IMR-90 (cell line): ENCODE results near the gene CATSPERE. TPM values are rescaled to one million over a fixed set of nuclear protein-coding genes. Genes with fewer than 3 reads are reported as not detected.

Experiments
- ATAC-seq: fragments of 200-7000 bp; cut with Tn5 transposase; 2 replicates; pipeline ENCODE4 v1.9.1; 2020; ENCODE audit warnings: low read depth, mild to moderate bottlenecking, moderate library complexity
- BruUV-seq: library from RNA; stranded (reverse); fragments of 400-500 nt; replicated peaks from 2 replicates; lab custom pipeline; 2021; lab: Mats Ljungman, UMichigan
- CTCF ChIA-PET: fragments of 300-600 bp; formaldehyde crosslinking; extraction: SDS; loops from one replicate; lab custom pipeline; 2021; ENCODE audit warnings: antibody characterized with exemption; lab: Yijun Ruan, JAX
- POLR2A ChIA-PET: fragments of 300-600 bp; sonication (Branson Sonifier 250); formaldehyde crosslinking; loops from one replicate; lab custom pipeline; 2022; ENCODE audit warnings: antibody characterized with exemption; ENCODE audit not compliant: unreplicated experiment; lab: Charles Lee
- DNase-seq: peaks from one replicate; pipeline ENCODE4 v3.0.0; 2013
- H2AFZ ChIP-seq: replicated peaks from 2 replicates; pipeline ENCODE3; 2013; ENCODE audit warnings: low read length, mild to moderate bottlenecking; ENCODE audit not compliant: poor library complexity
- H2AK5ac ChIP-seq: 2 replicates; pipeline ENCODE4 v1.6.1; 2013; ENCODE audit warnings: low read depth, low read length, inconsistent platforms
- H2AK9ac ChIP-seq: replicated peaks from 2 replicates; pipeline ENCODE3; 2013; ENCODE audit warnings: mild to moderate bottlenecking, low read depth, low read length, moderate library complexity; ENCODE audit not compliant: poor library complexity
- H2BK120ac ChIP-seq: 2 replicates; pipeline ENCODE4 v1.6.1; 2013; ENCODE audit warnings: low read depth, low read length, inconsistent platforms
- H2BK15ac ChIP-seq: 3 replicates; pipeline ENCODE4 v1.6.1; 2013; ENCODE audit warnings: low read depth, low read length, inconsistent platforms
- H2BK20ac ChIP-seq: 2 replicates; pipeline ENCODE4 v1.6.1; 2013; ENCODE audit warnings: low read depth, mild to moderate bottlenecking, inconsistent platforms, low read length, moderate library complexity
- H2BK5ac ChIP-seq: 2 replicates; pipeline ENCODE4 v1.6.1; 2013; ENCODE audit warnings: mild to moderate bottlenecking, low read depth, low read length, inconsistent platforms; ENCODE audit not compliant: poor library complexity, severe bottlenecking
- H3K14ac ChIP-seq: replicated peaks from 2 replicates; pipeline ENCODE4 v1.6.1; 2013; ENCODE audit warnings: low read depth, low read length, inconsistent platforms
- H3K18ac ChIP-seq: 2 replicates; pipeline ENCODE4 v1.6.1; 2013; ENCODE audit warnings: low read depth, low read length, control low read depth
- H3K23ac ChIP-seq: 2 replicates; pipeline ENCODE4 v1.6.1; 2013; ENCODE audit warnings: low read depth, low read length, inconsistent platforms
- H3K27ac ChIP-seq: 2 replicates; pipeline ENCODE4 v1.5.1; 2013; ENCODE audit warnings: mild to moderate bottlenecking, control low read depth, low read length; ENCODE audit not compliant: insufficient read depth
- H3K27me3 ChIP-seq: 2 replicates; pipeline ENCODE4 v1.6.1; 2013; ENCODE audit warnings: low read length; ENCODE audit not compliant: control insufficient read depth, insufficient read depth
- H3K36me3 ChIP-seq: 2 replicates; pipeline ENCODE4 v1.6.1; 2013; ENCODE audit warnings: low read length, mixed read lengths; ENCODE audit not compliant: control insufficient read depth, insufficient read depth
- H3K4ac ChIP-seq: 2 replicates; pipeline ENCODE4 v1.6.1; 2013; ENCODE audit warnings: low read depth, low read length, inconsistent platforms
- H3K4me1 ChIP-seq: 2 replicates; pipeline ENCODE4 v1.6.1; 2013; ENCODE audit warnings: low read length, mixed read lengths; ENCODE audit not compliant: control insufficient read depth, insufficient read depth
- H3K4me2 ChIP-seq: 2 replicates; pipeline ENCODE4 v1.6.1; 2013; ENCODE audit warnings: low read depth, mild to moderate bottlenecking, control low read depth, low read length, moderate library complexity
- H3K4me3 ChIP-seq: 2 replicates; pipeline ENCODE4 v1.5.1; 2013; ENCODE audit warnings: low read depth, mild to moderate bottlenecking, control low read depth, low read length, moderate library complexity; ENCODE audit not compliant: insufficient read depth
- H3K56ac ChIP-seq: 2 replicates; pipeline ENCODE4 v1.6.1; 2013; ENCODE audit warnings: low read length, inconsistent platforms; ENCODE audit not compliant: insufficient read depth; ENCODE audit errors: extremely low read depth
- H3K79me1 ChIP-seq, 2 experiments: 2 replicates each; pipeline ENCODE4 v1.6.1; 2013; ENCODE audit warnings: low read length in 2 of 2, inconsistent platforms in 1 of 2, low read depth in 1 of 2
- H3K9ac ChIP-seq: 2 replicates; pipeline ENCODE4 v1.6.1; 2013; ENCODE audit warnings: low read depth, low read length, control low read depth
- H3K9me1 ChIP-seq: 2 replicates; pipeline ENCODE4 v1.6.1; 2013; ENCODE audit warnings: low read length, inconsistent platforms; ENCODE audit not compliant: insufficient read depth
- H3K9me3 ChIP-seq: 2 replicates; pipeline ENCODE4 v1.6.1; 2013; ENCODE audit warnings: low read length; ENCODE audit not compliant: control insufficient read depth, insufficient read depth
- H4K20me1 ChIP-seq: 2 replicates; pipeline ENCODE4 v1.6.1; 2013; ENCODE audit warnings: low read length, inconsistent platforms; ENCODE audit not compliant: insufficient read depth
- H4K5ac ChIP-seq: 2 replicates; pipeline ENCODE4 v1.6.1; 2013; ENCODE audit warnings: mild to moderate bottlenecking, low read depth, low read length, control low read depth
- H4K8ac ChIP-seq, 2 experiments: 2 replicates each; pipeline ENCODE4 v1.6.1; 2013; ENCODE audit warnings: low read depth in 2 of 2, low read length in 2 of 2, control low read depth in 1 of 2, inconsistent platforms in 1 of 2
- H4K91ac ChIP-seq: 2 replicates; pipeline ENCODE4 v1.6.1; 2013; ENCODE audit warnings: low read depth, low read length, inconsistent platforms; ENCODE audit not compliant: insufficient read depth
- BHLHE40 ChIP-seq: fragments of 150-350 bp; IDR thresholded peaks from 2 replicates; pipeline ENCODE4 v1.6.1; 2016; ENCODE audit warnings: mild to moderate bottlenecking, low read depth, low read length
- CEBPB ChIP-seq: IDR thresholded peaks from 2 replicates; pipeline ENCODE4 v1.6.1; 2012; ENCODE audit warnings: low read depth, low read length, improper control_type of control experiment
- FOS ChIP-seq: fragments of 150-350 bp; IDR thresholded peaks from 2 replicates; pipeline ENCODE4 v1.6.1; 2016; ENCODE audit warnings: low read depth, low read length
- MAFK ChIP-seq: IDR thresholded peaks from 2 replicates; pipeline ENCODE4 v1.6.1; 2012; ENCODE audit warnings: low read depth, low read length, improper control_type of control experiment
- MAZ ChIP-seq: IDR thresholded peaks from 2 replicates; pipeline ENCODE4 v1.6.1; 2012; ENCODE audit warnings: low read depth, mild to moderate bottlenecking, low read length, improper control_type of control experiment, moderate library complexity, borderline replicate concordance
- POLR2A ChIP-seq: IDR thresholded peaks from 2 replicates; pipeline ENCODE4 v1.6.1; 2012; ENCODE audit warnings: mild to moderate bottlenecking, low read depth, low read length
- RAD21 ChIP-seq: IDR thresholded peaks from 2 replicates; pipeline ENCODE4 v1.6.1; 2012; ENCODE audit warnings: low read length, improper control_type of control experiment
- RCOR1 ChIP-seq: IDR thresholded peaks from 2 replicates; pipeline ENCODE4 v1.6.1; 2012; ENCODE audit warnings: mild to moderate bottlenecking, low read length, improper control_type of control experiment; ENCODE audit not compliant: insufficient replicate concordance
- WGBS, 2 experiments: methylation state at CpG; one replicate each; pipeline versions ENCODE4 v1.1.5 to v1.1.7; 2013; ENCODE audit warnings: missing lambda C conversion rate in 2 of 2; ENCODE audit not compliant: insufficient read length in 1 of 2; ENCODE audit errors: extremely low coverage in 2 of 2; 5-methylcytosine and 5-hydroxymethylcytosine counted together
- dilution Hi-C: fragments of 300-500 bp; cut with HindIII; formaldehyde crosslinking; loops from one replicate; pipeline ENCODE4 v1.14.3; 2018; ENCODE audit warnings: low sequenced_read_pairs; ENCODE audit not compliant: unreplicated experiment
- in situ Hi-C: fragments of 300-500 bp; cut with MboI; formaldehyde crosslinking; loops from 3 replicates; pipeline ENCODE4 v1.14.3; 2019; ENCODE audit warnings: low sequenced_read_pairs, inconsistent platforms, mixed read lengths
- intact Hi-C: fragments of 100-400 bp; cut with micrococcal nuclease; formaldehyde crosslinking; loops from 2 replicates; pipeline ENCODE4 v1.10.0; 2022
- polyA plus RNA-seq, 3 experiments: library from polyadenylated mRNA; depleted of rRNA; stranded (reverse); fragments of >200 nt; gene quantifications; 2 replicates each; pipeline ENCODE4 v1.2.3, GENCODE V29; 2012; ENCODE audit warnings: low replicate concordance in 1 of 3
- total RNA-seq: library from RNA; depleted of rRNA; stranded (reverse); fragments of >200 nt; gene quantifications from 2 replicates; pipeline ENCODE4 v1.2.3, GENCODE V29; 2012

The CATSPERE gene
- total and polyA plus RNA-seq, 2 of the 4 experiments (the other 2 are of a cell fraction): 0.07 to 0.18 TPM

DNA sequence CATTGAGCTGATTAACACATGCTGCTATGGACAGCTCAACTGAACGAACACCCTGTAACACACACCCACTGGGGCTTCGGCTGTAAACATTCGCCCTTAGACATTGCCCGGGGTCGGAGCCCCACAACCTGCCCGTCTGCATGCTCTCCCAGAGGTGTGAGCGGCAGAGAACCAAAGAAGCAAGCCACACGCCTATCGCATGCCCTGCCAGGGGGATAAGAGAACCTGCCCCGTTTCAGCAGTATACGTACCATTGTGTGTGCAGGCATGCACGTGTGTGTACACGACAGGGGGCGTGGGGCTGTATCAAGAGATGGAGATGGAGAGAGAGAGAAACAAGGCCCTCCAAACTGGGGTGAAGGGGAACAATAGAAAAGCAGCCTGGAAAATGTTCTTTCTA is 181.9 kb downstream of the CATSPERE start:
- no peak overlapping the region for H2AFZ ChIP-seq
- no peak overlapping the region for H4K91ac ChIP-seq
- dilution Hi-C loops: no loop called here
- in situ Hi-C loops: no loop called here
- H3K4me2 ChIP-seq: no peak overlapping the region
- no peak overlapping the region for H3K4ac ChIP-seq
- no peak overlapping the region for H3K14ac ChIP-seq
- no peak overlapping the region for H3K18ac ChIP-seq
- H3K4me1 ChIP-seq: no peaks in the 10 kb centered on the region
- H2BK120ac ChIP-seq: no peak overlapping the region
- H4K5ac ChIP-seq: no peak overlapping the region
- H3K9me3 ChIP-seq: peaks cover 2% of the 10 kb centered on the region
- H4K20me1 ChIP-seq: no peaks in the 10 kb centered on the region
- no peak overlapping the region for H2BK15ac ChIP-seq
- no peak overlapping the region for H3K23ac ChIP-seq
- ATAC-seq (no peak), DNase-seq (no peak)
- CTCF ChIA-PET: no interaction called here
- BruUV-seq: no TSS peak
- H2BK5ac ChIP-seq: no peak overlapping the region
- no peaks in the 10 kb centered on the region for H3K9me1 ChIP-seq
- POLR2A ChIA-PET: no interaction called here
- no peaks in the 10 kb centered on the region for H3K79me1 ChIP-seq
- H3K27ac ChIP-seq: no peak overlapping the region
- H3K36me3 ChIP-seq: no peaks in the 10 kb centered on the region
- H3K27me3 ChIP-seq: peaks cover 16% of the 10 kb centered on the region
- no peak overlapping the region for H3K56ac ChIP-seq
- WGBS, 2 experiments: 89% methylated on average over 8 of the region's 14 CpGs; no CpG with 5 or more reads in 1 of the 2 experiments
- no peak overlapping the region for H2AK9ac ChIP-seq
- no peak overlapping the region for H3K9ac ChIP-seq
- no peak overlapping the region for H2BK20ac ChIP-seq
- intact Hi-C loops: no loop called here
- TF ChIP-seq FOS (no peak), RAD21 (no peak), MAZ (no peak), BHLHE40 (no peak), RCOR1 (no peak), MAFK (no peak), CEBPB (no peak), POLR2A (no peak)
- H4K8ac ChIP-seq: no peak overlapping the region
- H2AK5ac ChIP-seq: no peak overlapping the region
- H3K4me3 ChIP-seq: no peak overlapping the region
